H9 (cell line): ENCODE measurements around the gene ADCY5. TPM values are rescaled to one million over a fixed set of nuclear protein-coding genes. Genes with fewer than 3 reads are reported as not detected.

Source experiments
- DNase-seq: peaks from one replicate; pipeline ENCODE4 v3.0.0-alpha.2; 2017
- H2AFZ ChIP-seq: one replicate; pipeline ENCODE4 v1.6.1; 2013; ENCODE audit warnings: mild to moderate bottlenecking, low read length, control low read depth, moderate library complexity
- H2AK5ac ChIP-seq: 2 replicates; pipeline ENCODE4 v1.6.1; 2013; ENCODE audit warnings: low read length, control low read depth, mixed read lengths; ENCODE audit not compliant: insufficient read length
- H2BK120ac ChIP-seq: one replicate; pipeline ENCODE4 v1.6.1; 2013; ENCODE audit warnings: low read depth, mild to moderate bottlenecking, low read length, control low read depth, inconsistent platforms; ENCODE audit not compliant: poor library complexity, severe bottlenecking
- H2BK12ac ChIP-seq: 2 replicates; pipeline ENCODE4 v1.6.1; 2013; ENCODE audit warnings: low read length, control low read depth, mixed read lengths, low read depth; ENCODE audit not compliant: insufficient read length
- H2BK15ac ChIP-seq: 2 replicates; pipeline ENCODE4 v1.6.1; 2013; ENCODE audit warnings: low read depth, low read length, control low read depth
- H2BK20ac ChIP-seq: one replicate; pipeline ENCODE4 v1.6.1; 2013; ENCODE audit warnings: low read depth, mild to moderate bottlenecking, low read length, control low read depth, inconsistent platforms; ENCODE audit not compliant: poor library complexity, severe bottlenecking
- H2BK5ac ChIP-seq: 2 replicates; pipeline ENCODE4 v1.6.1; 2013; ENCODE audit warnings: low read length, control low read depth, mixed read lengths; ENCODE audit not compliant: insufficient read length
- H3K14ac ChIP-seq: 2 replicates; pipeline ENCODE4 v1.6.1; 2013; ENCODE audit warnings: low read length, control low read depth; ENCODE audit not compliant: insufficient read depth
- H3K18ac ChIP-seq: 2 replicates; pipeline ENCODE4 v1.6.1; 2013; ENCODE audit warnings: low read depth, mild to moderate bottlenecking, mixed read lengths, low read length, control low read depth; ENCODE audit not compliant: insufficient read length
- H3K23ac ChIP-seq: 2 replicates; pipeline ENCODE4 v1.6.1; 2013; ENCODE audit warnings: low read length, control low read depth, mixed read lengths, low read depth; ENCODE audit not compliant: insufficient read length
- H3K23me2 ChIP-seq: 2 replicates; pipeline ENCODE4 v1.6.1; 2013; ENCODE audit warnings: low read depth, mild to moderate bottlenecking, mixed read lengths, low read length, control low read depth; ENCODE audit not compliant: insufficient read length, poor library complexity, severe bottlenecking
- H3K27ac ChIP-seq: 2 replicates; pipeline ENCODE4 v1.5.1; 2013; ENCODE audit warnings: low read length, control low read depth, mixed read lengths, low read depth; ENCODE audit not compliant: insufficient read length
- H3K27me3 ChIP-seq: 2 replicates; pipeline ENCODE4 v1.6.1; 2013; ENCODE audit warnings: low read length, control low read depth, inconsistent platforms; ENCODE audit not compliant: insufficient read depth
- H3K4ac ChIP-seq: 2 replicates; pipeline ENCODE4 v1.6.1; 2013; ENCODE audit warnings: low read depth, mild to moderate bottlenecking, control low read depth, inconsistent platforms, low read length, moderate library complexity
- H3K4me1 ChIP-seq: 2 replicates; pipeline ENCODE4 v1.6.1; 2013; ENCODE audit warnings: low read length, control low read depth, inconsistent platforms; ENCODE audit not compliant: insufficient read depth
- H3K4me2 ChIP-seq: 2 replicates; pipeline ENCODE4 v1.6.1; 2013; ENCODE audit warnings: low read length, control low read depth, mixed read lengths; ENCODE audit not compliant: insufficient read length, insufficient read depth
- H3K56ac ChIP-seq: 2 replicates; pipeline ENCODE4 v1.6.1; 2013; ENCODE audit warnings: low read depth, mild to moderate bottlenecking, mixed read lengths, low read length, control low read depth; ENCODE audit not compliant: insufficient read length
- H3K79me1 ChIP-seq: 2 replicates; pipeline ENCODE4 v1.6.1; 2013; ENCODE audit warnings: low read depth, mild to moderate bottlenecking, moderate library complexity, low read length, control low read depth, inconsistent platforms; ENCODE audit not compliant: insufficient read depth, poor library complexity, severe bottlenecking
- H3K79me2 ChIP-seq: 2 replicates; pipeline ENCODE4 v1.6.1; 2013; ENCODE audit warnings: low read length, control low read depth, inconsistent platforms; ENCODE audit not compliant: insufficient read depth
- H3K9ac ChIP-seq: 2 replicates; pipeline ENCODE4 v1.6.1; 2013; ENCODE audit warnings: low read length, control low read depth, mixed read lengths; ENCODE audit not compliant: insufficient read length; ENCODE audit errors: extremely low read depth
- H3K9me3 ChIP-seq: one replicate; pipeline ENCODE4 v1.6.1; 2013; ENCODE audit warnings: low read depth, low read length, inconsistent platforms; ENCODE audit not compliant: control insufficient read depth
- H3T11ph ChIP-seq: one replicate; pipeline ENCODE4 v1.6.1; 2013; ENCODE audit warnings: mild to moderate bottlenecking, low read length, control low read depth, inconsistent platforms
- H4K20me1 ChIP-seq: one replicate; pipeline ENCODE4 v1.6.1; 2013; ENCODE audit not compliant: control insufficient read depth, insufficient read length, insufficient read depth
- H4K5ac ChIP-seq: 2 replicates; pipeline ENCODE4 v1.6.1; 2013; ENCODE audit warnings: low read depth, mild to moderate bottlenecking, mixed read lengths, low read length, control low read depth; ENCODE audit not compliant: insufficient read length
- H4K8ac ChIP-seq: replicated peaks from 2 replicates; pipeline ENCODE4 v1.6.1; 2013; ENCODE audit warnings: low read length, control low read depth, mixed read lengths, low read depth; ENCODE audit not compliant: insufficient read length
- H4K91ac ChIP-seq: 2 replicates; pipeline ENCODE4 v1.6.1; 2013; ENCODE audit warnings: low read depth, mild to moderate bottlenecking, moderate library complexity, mixed read lengths, low read length, control low read depth; ENCODE audit not compliant: insufficient read length
- H3K27ac Mint-ChIP-seq, 3 experiments: 2 replicates in 2 of 3; 3 replicates in 1 of 3; pipeline ENCODE4 v1.8.0; 2020 to 2021; ENCODE audit warnings: mixed read lengths in 3 of 3, mild to moderate bottlenecking in 1 of 3, moderate library complexity in 1 of 3
- H3K27me3 Mint-ChIP-seq: 2 replicates; pipeline ENCODE4 v1.8.0; 2021; ENCODE audit warnings: low read depth, mild to moderate bottlenecking, moderate library complexity, mixed read lengths
- H3K36me3 Mint-ChIP-seq, 3 experiments: 2 replicates in 2 of 3; 3 replicates in 1 of 3; pipeline ENCODE4 v1.8.0; 2020 to 2021; ENCODE audit warnings: low read depth in 3 of 3, mixed read lengths in 3 of 3; ENCODE audit not compliant: insufficient read depth in 1 of 3
- H3K4me1 Mint-ChIP-seq, 2 experiments: 2 replicates each; pipeline ENCODE4 v1.8.0; 2020; ENCODE audit warnings: mixed read lengths in 2 of 2
- H3K4me3 Mint-ChIP-seq, 2 experiments: 2 replicates in 1 of 2; 3 replicates in 1 of 2; pipeline ENCODE4 v1.8.0; 2020 to 2021; ENCODE audit warnings: mild to moderate bottlenecking in 2 of 2, mixed read lengths in 2 of 2, moderate library complexity in 1 of 2
- H3K9me3 Mint-ChIP-seq, 2 experiments: 2 replicates in 1 of 2; 3 replicates in 1 of 2; pipeline ENCODE4 v1.8.0; 2020; ENCODE audit warnings: mild to moderate bottlenecking in 2 of 2, mixed read lengths in 2 of 2, moderate library complexity in 1 of 2
- WGBS: extraction: QIAGEN DNeasy Blood & Tissue Kit; methylation state at CpG from one replicate; pipeline ENCODE4 v1.1.7; 2013; ENCODE audit warnings: missing lambda C conversion rate, low lambda C conversion rate, mixed read lengths; ENCODE audit not compliant: insufficient read length; ENCODE audit errors: extremely low coverage; 5-methylcytosine and 5-hydroxymethylcytosine counted together
- total RNA-seq: library from RNA; stranded (reverse); gene quantifications from 2 replicates; pipeline ENCODE4 v1.2.1, GENCODE V29; 2021
- TF ChIP-seq, protein P1 (sequence below): fragments of 200-600 bp; sonication (generic); conservative IDR thresholded peaks from 3 replicates; pipeline ENCODE4 v1.8.0; 2021; ENCODE audit warnings: antibody characterized with exemption, mild to moderate bottlenecking

Gene ADCY5
- total RNA-seq, 1 experiment from 2014 or later, result 5.0 TPM

DNA sequence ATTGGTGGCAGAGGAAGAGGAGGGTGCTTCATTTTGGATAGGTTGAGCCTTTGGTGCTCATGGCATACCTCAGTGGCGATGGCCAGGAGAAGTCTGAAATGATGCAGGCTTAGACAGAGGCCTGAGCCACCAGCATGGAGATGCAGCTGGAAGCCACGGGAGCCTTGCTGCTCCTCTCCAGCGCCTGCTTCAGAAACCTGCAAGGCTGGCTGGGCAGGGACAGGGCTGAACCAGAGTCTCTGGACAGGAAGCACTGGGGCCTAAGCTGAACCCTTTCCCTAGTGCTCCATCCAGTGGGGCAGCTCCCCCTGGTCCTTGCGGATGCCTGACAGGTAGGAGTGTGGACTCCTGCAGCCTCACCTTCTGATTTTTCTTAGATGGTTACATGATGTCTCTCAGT lies 36.7 kb upstream of the ADCY5 start:
- Histone ChIP-seq H3K79me2 (no peaks in the 10 kb centered on the region), H3K27ac (no peak overlapping the region), H3K14ac (no peak overlapping the region), H3K23me2 (no peaks in the 10 kb centered on the region), H2BK12ac (no peak overlapping the region), H2BK20ac (no peak overlapping the region), H2BK5ac (no peak overlapping the region), H3K56ac (no peak overlapping the region), H2AK5ac (no peak overlapping the region), H2AFZ (no peak overlapping the region), H3K27me3 (no peaks in the 10 kb centered on the region), H4K20me1 (no peaks in the 10 kb centered on the region), H3K4me2 (no peak overlapping the region), H4K91ac (no peak overlapping the region), H4K8ac (no peak overlapping the region), H3K23ac (no peak overlapping the region), H3K9me3 (no peaks in the 10 kb centered on the region), H2BK15ac (no peak overlapping the region), H3K4ac (no peak overlapping the region), H2BK120ac (no peak overlapping the region), H3K18ac (no peak overlapping the region), H4K5ac (no peak overlapping the region), H3K79me1 (no peaks in the 10 kb centered on the region), H3K9ac (no peak overlapping the region), H3T11ph (no peak overlapping the region), H3K4me1 (no peaks in the 10 kb centered on the region)
- peaks cover 0 to 2% of the 10 kb centered on the region in 2 experiments; a peak in 1 of 4 replicates for H3K4me1 Mint-ChIP-seq
- peak overlapping the region in 1 of 3 experiments; percentile 65; a peak in 1 of 7 replicates for H3K27ac Mint-ChIP-seq
- TF ChIP-seq, protein P1, sequence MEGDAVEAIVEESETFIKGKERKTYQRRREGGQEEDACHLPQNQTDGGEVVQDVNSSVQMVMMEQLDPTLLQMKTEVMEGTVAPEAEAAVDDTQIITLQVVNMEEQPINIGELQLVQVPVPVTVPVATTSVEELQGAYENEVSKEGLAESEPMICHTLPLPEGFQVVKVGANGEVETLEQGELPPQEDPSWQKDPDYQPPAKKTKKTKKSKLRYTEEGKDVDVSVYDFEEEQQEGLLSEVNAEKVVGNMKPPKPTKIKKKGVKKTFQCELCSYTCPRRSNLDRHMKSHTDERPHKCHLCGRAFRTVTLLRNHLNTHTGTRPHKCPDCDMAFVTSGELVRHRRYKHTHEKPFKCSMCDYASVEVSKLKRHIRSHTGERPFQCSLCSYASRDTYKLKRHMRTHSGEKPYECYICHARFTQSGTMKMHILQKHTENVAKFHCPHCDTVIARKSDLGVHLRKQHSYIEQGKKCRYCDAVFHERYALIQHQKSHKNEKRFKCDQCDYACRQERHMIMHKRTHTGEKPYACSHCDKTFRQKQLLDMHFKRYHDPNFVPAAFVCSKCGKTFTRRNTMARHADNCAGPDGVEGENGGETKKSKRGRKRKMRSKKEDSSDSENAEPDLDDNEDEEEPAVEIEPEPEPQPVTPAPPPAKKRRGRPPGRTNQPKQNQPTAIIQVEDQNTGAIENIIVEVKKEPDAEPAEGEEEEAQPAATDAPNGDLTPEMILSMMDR, result no peak
- peaks cover 3% of the 10 kb centered on the region; the same call in 1 of the 2 replicates for H3K27me3 Mint-ChIP-seq
- H3K36me3 Mint-ChIP-seq, result peaks cover 0 to 3% (median 0%) of the 10 kb centered on the region in 3 experiments; a peak in 1 of 7 replicates
- WGBS, result no CpG with 5 or more reads among the region's 4 CpGs
- no peak for DNase-seq
- H3K9me3 Mint-ChIP-seq, result no peaks in the 10 kb centered on the region; a peak in 1 of 5 replicates
- no peak overlapping the region for H3K4me3 Mint-ChIP-seq
